ENCODE measurements around the gene GUCY2C.

Gene GUCY2C

GRCh38 chr12:14695715-14696141 lies 671 bp downstream of the GUCY2C start:
- no peak for ATAC-seq
- TF ChIP-seq POU6F1 (CRISPR knock-in tag; IDR thresholded peaks at IDR 0.05; ENCODE audit: borderline replicate concordance, low read depth) (no peak), CSDC2 (CRISPR knock-in tag; IDR thresholded peaks at IDR 0.05) (no peak), ZNF70 (CRISPR knock-in tag; IDR thresholded peaks at IDR 0.05) (no peak), TOX (CRISPR knock-in tag; IDR thresholded peaks at IDR 0.05; ENCODE audit: borderline replicate concordance) (no peak)

DNA sequence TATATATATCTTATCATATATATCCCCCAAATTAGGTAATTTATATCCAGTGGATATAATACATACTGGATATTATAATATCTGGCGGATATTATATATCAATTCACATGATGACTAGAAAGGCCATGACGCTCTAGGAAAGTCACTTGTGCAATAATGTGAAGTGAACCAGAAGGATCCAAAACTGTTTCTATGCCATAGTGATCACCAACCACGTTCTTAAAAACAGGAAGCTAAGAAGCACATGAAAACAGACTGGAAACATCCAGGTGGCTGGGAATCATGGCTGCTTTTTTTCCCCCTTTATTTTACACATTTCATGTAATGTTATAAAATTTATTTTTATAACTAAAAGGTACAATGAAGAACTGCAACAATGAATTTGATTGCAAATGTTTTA lies 1.4 kb downstream of the GUCY2C start:
- no peak for ATAC-seq
- TF ChIP-seq TOX (CRISPR knock-in tag; IDR thresholded peaks at IDR 0.05; ENCODE audit: borderline replicate concordance) (no peak), CREB5 (CRISPR knock-in tag; IDR thresholded peaks at IDR 0.05; ENCODE audit: low read depth) (no peak), ZFP30 (CRISPR knock-in tag; IDR thresholded peaks at IDR 0.05) (no peak), ARNTL (CRISPR knock-in tag; IDR thresholded peaks at IDR 0.05; ENCODE audit: borderline replicate concordance, low read depth) (no peak), TCF4 (CRISPR knock-in tag; IDR thresholded peaks at IDR 0.05; ENCODE audit: borderline replicate concordance) (no peak), ZC3H10 (CRISPR knock-in tag; IDR thresholded peaks at IDR 0.05) (no peak), ZFP3 (CRISPR knock-in tag; IDR thresholded peaks at IDR 0.05) (no peak), OSR1 (CRISPR knock-in tag; IDR thresholded peaks at IDR 0.05) (no peak), ESRRG (CRISPR knock-in tag; IDR thresholded peaks at IDR 0.05) (no peak), PPARA (CRISPR knock-in tag; IDR thresholded peaks at IDR 0.05; ENCODE audit: borderline replicate concordance) (no peak), TSHZ2 (CRISPR knock-in tag; IDR thresholded peaks at IDR 0.05) (no peak)
- TF ChIP-seq, protein P1, sequence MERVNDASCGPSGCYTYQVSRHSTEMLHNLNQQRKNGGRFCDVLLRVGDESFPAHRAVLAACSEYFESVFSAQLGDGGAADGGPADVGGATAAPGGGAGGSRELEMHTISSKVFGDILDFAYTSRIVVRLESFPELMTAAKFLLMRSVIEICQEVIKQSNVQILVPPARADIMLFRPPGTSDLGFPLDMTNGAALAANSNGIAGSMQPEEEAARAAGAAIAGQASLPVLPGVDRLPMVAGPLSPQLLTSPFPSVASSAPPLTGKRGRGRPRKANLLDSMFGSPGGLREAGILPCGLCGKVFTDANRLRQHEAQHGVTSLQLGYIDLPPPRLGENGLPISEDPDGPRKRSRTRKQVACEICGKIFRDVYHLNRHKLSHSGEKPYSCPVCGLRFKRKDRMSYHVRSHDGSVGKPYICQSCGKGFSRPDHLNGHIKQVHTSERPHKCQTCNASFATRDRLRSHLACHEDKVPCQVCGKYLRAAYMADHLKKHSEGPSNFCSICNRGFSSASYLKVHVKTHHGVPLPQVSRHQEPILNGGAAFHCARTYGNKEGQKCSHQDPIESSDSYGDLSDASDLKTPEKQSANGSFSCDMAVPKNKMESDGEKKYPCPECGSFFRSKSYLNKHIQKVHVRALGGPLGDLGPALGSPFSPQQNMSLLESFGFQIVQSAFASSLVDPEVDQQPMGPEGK (CRISPR knock-in tag; IDR thresholded peaks at IDR 0.05; ENCODE audit: borderline replicate concordance), result no peak

GRCh38 chr12:14694145-14694714 lies 2.2 kb downstream of the GUCY2C start:
- no peak for ATAC-seq
- TF ChIP-seq ARNTL (CRISPR knock-in tag; IDR thresholded peaks at IDR 0.05; ENCODE audit: borderline replicate concordance, low read depth) (no peak), ESRRG (CRISPR knock-in tag; IDR thresholded peaks at IDR 0.05) (no peak), TOX (CRISPR knock-in tag; IDR thresholded peaks at IDR 0.05; ENCODE audit: borderline replicate concordance) (no peak), RARB (CRISPR knock-in tag; IDR thresholded peaks at IDR 0.05) (no peak), ZC3H10 (CRISPR knock-in tag; IDR thresholded peaks at IDR 0.05) (no peak), ZNF8 (CRISPR knock-in tag; IDR thresholded peaks at IDR 0.05) (no peak), TSHZ2 (CRISPR knock-in tag; IDR thresholded peaks at IDR 0.05) (no peak), SNAI2 (CRISPR knock-in tag; IDR thresholded peaks at IDR 0.05) (no peak), PPARA (CRISPR knock-in tag; IDR thresholded peaks at IDR 0.05; ENCODE audit: borderline replicate concordance) (no peak), BACH2 (CRISPR knock-in tag; IDR thresholded peaks at IDR 0.05; ENCODE audit: borderline replicate concordance) (no peak), CREB5 (CRISPR knock-in tag; IDR thresholded peaks at IDR 0.05; ENCODE audit: low read depth) (no peak), ZNF70 (CRISPR knock-in tag; IDR thresholded peaks at IDR 0.05) (no peak), ZNF565 (CRISPR knock-in tag; conservative IDR thresholded peaks at IDR 0.05; ENCODE audit: low read depth) (no peak), POU6F1 (CRISPR knock-in tag; IDR thresholded peaks at IDR 0.05; ENCODE audit: borderline replicate concordance, low read depth) (no peak), ISL1 (CRISPR knock-in tag; IDR thresholded peaks at IDR 0.05) (no peak)
- TF ChIP-seq, protein P1 (CRISPR knock-in tag; IDR thresholded peaks at IDR 0.05; ENCODE audit: borderline replicate concordance), result no peak
